ENCODE results near the gene RSF1. TPM values are rescaled to one million over a fixed set of nuclear protein-coding genes. Genes with fewer than 3 reads are reported as not detected.
A peak's percentile ranks its signal among the peaks of the same experiment; 100 is the strongest.
"Not testable (repeated sequence)": the region's sequence is repeated elsewhere in the genome, so short reads cannot be mapped to it uniquely, and the experiment has no call there.

RSF1 gene
- total RNA-seq, 1 experiment from 2014 or later = 17.0 TPM

DNA sequence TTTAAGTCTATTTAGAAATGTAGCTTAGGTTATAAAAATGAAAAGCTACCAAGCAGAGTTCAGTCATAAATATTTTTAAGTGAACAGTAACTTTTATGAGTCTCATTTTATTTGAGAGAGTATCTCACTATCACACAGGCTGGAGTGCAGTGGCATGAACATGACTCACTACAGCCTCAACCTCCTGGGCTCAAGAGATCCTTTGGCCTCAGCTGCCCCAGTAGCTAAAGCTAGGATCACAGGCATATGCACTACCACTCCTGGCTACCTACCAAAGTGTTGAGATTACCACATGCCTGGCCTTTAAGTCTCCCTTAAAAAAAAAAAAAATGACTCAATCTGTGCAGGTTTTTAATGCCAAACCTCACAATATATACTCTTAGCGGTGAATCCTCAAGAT is 148.3 kb downstream of the RSF1 start:
- DNase-seq (ENCODE audit: low spot score) = no peak

DNA sequence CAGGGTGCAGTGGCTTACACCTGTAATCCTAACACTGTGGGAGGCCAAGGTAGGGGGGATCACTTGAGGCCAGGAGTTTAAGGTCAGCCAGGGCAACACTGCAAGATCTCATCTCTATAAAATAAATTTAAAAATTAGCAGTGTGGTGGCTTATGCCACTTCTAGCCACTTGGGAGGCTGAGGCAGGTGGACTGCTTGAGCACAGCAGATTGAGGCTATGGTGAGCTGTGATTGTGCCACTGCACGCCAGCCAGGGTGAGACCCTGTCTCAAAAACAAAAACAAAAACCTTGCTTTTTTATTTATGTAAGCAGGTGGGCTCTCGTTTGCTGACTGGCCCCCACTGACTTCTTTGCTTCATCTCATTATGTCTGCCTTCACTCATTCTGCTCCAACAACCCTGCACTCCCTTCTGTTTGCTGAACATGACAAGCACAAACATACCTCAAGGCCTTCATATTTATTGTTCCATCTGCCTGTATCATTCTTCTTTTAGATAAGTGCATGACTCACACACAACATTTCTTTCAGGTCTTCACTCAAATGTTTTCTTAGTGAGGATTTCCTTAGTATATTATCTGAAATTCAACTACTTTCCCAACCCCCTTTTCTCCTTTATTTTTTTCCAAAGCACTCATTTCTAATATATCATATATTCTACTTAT is 150.5 kb downstream of the RSF1 start:
- no peak for DNase-seq (ENCODE audit: low spot score)

DNA sequence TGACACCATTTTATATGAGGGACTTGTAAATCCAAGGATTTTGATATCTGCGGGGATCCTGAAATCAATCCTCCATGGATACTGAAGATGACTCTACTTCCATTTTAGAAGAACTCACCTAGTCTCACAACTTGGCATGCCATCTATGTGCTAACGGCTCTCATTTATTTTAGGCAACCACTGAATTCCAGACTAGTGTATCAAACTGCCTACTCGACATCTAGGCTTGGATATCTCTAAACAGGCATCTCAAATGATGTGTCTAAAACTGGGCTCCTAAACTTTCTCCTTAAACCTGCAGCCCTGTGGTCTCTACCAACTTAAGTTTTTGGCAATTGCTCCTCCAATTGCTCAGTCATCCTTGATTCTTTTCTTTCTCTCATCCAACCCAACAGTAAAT is 151.8 kb downstream of the RSF1 start:
- DNase-seq (ENCODE audit: low spot score) = no peak

DNA sequence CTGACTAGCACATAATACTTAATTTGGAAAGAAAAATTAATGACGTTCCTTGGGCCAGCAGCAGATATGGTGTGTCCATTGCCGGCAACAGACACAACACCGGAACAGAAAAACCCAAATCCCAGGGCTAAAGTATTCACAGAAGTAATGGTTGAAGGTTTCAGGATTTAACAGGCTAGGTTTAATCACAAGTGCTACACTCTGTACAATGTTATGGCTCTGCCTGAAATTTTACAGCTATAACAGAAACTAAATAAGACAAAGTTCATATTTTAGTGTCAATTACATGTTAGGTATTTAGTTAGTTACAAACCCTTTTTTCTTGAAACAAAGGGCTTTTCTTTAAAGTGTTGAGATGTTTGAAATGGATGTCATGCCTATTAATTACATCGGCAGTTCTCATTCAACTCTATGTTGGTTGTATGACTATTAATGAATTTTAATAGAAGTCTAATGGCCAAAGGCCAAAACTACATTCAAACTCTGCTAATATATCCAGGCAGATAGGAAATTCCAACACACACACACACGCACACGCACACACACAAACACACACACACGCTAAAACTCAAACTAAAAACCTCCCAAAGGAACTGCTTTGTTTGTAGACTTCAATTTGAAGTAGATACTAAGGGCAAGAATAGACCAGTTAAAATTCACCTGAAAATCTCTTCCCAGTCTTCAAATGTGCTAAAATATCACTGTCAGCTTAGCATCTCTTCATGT is 155.1 kb downstream of the RSF1 start:
- DNase-seq (ENCODE audit: low spot score) = no peak

DNA sequence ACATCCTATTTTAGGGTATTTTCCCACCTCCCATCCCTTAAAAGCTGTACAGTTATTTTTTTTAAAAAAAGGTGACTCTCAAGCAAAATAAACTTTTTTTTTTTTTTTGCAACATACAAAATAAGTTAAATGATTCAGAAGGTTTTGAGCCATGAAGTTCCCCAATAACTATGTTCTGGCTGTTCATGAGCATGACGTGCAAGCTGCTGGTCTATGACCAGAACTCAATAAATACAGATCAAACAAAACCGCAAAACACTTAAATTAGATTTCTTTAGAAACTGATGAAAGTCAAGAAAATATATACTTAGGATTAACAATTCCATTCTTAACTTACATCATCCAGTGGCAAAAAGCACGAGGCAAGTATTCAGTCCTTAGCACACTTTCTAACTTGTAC is 158.9 kb downstream of the RSF1 start:
- no peak for DNase-seq (ENCODE audit: low spot score)

DNA sequence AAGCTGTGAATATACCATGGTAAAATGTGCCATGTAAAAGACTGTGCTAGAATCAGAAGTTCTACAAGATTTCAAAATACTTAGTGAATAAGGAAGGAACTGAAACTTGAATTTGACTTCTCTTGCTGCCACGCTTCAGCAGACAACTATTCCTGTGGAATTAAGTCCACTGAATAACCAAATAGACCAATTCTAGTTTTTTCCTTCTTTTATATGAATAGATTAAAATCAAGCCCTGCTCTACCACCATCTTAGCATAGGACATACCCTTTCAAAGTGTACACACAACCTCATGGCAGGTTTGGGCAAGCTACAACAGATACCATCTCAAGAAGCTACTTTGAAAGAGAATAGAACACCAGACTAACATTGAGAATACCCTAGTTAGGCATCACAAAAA is 159.6 kb downstream of the RSF1 start:
- DNase-seq (ENCODE audit: low spot score) = no peak

DNA sequence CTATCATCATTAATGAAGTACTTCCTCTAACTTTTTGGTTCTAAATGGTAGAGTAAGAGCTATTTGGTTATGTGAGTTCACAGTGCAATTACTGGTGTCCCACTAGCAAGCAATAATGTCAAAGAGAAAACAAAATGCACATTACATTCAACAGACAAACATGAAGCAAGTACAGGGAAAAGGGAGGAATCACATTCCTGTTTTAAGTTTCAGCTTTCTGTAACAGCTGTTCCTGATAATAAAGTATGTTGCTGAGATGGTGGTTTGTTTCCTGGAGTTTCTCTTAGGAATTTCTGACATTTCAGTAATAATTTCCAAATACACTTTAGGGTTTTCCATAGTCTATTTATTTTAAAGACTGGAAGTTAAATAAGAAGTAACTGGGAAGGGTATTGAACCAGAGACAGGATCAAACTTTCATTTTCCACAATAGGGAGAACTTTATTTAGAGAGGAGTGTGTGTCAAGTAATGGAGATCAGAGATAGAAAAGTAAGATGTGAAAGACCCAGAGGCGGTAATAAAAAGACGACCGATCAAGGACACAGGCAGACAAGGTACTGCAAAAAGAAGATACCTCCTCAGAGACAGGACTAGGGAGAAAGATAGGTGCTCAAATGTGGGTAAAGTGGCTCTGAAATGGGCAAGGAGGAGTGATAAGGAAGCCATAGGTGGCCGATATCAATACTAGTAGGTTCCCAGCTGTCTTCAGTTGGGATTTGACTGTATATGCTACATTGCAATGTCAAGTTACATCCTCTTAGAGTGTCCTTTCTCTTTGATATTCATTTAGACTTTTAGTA is 162.1 kb downstream of the RSF1 start:
- no peak for DNase-seq (ENCODE audit: low spot score)

DNA sequence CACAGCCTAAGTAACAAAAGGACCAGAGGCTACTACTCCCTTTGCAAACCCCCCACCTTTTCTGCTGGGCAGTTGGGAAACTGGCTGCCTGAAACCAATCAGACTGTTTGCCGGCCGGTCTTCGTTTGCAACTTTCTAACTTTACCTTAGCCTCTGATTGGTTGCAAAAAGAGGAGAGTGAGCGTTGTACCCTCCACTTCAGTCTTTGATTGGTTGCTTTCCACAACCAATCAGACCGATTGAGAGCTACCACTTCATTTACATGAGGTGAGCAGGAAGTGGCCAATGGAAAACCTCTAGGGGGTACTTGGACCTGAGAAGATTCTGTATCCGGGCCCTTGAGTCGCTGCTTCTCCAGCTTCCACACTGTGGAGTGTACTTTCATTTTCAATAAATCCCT is 164.2 kb downstream of the RSF1 start:
- no peak for DNase-seq (ENCODE audit: low spot score)

DNA sequence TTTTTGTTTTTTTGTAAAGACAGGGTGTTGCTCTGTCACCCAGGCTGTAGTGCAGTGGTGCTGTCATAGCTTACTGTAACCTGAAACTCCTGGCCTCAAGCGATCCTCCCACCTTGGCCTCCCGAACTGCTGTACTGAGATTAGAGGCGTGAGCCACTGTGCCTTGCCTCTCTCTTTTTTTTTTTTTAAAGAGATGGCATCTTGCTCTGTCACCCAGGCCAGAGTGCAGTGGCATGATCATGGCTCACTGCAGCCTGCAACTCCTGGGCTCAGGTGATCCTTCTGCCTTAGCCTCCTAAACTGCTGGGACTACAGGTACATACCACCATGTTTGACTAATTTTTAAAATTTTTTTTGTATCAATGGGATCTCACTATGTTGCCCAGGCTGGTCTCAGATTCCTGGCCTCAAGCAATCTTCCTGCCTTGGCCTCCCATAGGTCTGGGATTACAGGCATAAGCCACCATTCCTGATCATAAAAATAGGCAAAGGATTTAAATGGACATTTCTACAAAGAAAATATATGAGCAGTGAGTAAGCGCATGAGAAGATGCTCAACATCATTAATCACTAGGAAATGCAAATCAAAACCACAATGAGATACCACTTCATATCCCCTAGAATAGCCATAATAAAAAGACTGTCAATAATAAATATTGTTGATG is 165.6 kb downstream of the RSF1 start:
- DNase-seq (ENCODE audit: low spot score) = no peak

DNA sequence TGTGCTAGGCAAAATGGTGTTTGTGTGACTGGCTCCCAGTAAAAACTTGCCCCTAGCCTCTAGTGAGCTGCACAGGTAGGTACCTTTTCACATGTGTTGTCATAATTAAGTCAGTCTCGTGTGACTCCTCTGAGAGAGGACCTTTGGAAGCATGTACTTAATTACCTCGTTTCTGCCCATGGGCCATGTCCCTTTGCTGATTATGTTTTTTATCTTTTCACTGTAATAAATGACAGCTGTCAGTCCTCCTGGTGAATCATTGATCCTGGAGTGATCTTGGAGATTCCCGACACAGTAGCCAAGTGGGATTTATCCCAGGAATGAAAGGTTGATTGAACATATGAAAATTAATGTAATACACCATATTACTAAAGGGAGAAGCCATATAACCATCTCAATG is 170.4 kb downstream of the RSF1 start:
- DNase-seq (ENCODE audit: low spot score) = no peak

DNA sequence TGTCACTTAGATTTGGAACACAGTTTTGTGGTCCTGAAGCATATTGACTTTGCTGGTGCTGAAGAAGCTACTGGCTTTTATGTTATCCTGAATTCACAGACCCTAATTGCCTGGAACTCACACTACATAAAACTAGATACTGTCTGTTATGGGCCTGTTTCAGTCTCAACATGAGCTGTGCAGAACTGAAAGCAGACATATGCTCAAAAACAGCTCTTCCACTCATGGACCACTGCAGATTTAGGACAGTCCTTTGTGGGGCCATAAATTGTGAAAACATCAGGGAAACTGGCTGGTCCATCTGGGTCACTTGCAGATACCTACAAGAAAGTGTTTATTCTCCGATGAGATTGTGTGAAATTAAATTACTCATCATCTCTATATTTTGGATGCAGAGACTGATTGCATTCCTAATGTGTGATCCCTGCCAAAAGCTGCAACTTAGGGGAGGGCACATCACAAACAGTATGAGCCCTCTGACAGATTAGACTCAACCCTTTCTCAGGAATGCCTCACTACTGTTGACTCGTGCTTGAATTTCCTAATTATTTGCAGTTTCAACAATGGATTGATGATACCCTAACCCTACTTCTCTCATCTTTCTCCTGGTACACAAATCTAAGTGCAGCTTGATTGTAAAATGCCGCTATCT is 172.7 kb downstream of the RSF1 start:
- no peak for DNase-seq (ENCODE audit: low spot score)

DNA sequence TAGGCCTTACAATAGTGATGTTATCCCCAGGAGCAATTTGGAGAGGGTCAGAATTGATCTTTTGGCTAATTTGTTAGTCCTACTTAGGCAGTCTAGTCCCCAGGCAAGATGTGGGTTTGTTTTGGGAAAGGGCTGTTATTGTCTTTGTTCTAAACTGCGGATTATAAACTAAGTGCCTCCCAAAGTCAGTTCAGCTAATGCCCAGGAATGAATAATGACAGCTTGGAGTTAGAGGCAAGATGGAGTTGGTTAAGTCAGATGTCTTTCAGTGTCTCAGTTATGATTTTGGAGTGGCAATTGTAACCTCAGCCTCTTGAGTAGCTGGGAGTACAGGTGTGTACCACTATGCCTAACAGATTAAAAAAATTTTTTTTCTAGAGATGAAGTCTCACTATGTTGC is 175.6 kb downstream of the RSF1 start:
- no peak for DNase-seq (ENCODE audit: low spot score)

DNA sequence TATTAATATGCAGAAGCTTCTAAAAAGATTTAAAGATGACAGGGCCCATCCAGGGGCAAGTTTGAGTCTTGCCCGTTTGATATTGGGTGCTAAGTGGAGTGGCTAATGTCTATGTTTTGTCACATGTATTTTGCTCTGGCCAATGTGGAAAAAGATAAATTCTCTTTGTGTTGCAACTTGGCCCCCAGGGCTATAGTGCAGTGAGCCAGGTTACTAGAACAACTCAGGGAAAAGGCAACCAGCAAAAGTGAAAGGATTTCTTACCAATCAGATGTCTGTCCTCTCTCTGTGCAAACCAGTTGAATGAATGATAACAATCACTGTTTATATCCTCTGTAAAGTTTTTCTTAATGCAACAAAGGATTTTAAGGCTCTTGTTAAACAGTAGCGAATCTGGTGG is 178.3 kb downstream of the RSF1 start:
- DNase-seq (ENCODE audit: low spot score) = no peak

DNA sequence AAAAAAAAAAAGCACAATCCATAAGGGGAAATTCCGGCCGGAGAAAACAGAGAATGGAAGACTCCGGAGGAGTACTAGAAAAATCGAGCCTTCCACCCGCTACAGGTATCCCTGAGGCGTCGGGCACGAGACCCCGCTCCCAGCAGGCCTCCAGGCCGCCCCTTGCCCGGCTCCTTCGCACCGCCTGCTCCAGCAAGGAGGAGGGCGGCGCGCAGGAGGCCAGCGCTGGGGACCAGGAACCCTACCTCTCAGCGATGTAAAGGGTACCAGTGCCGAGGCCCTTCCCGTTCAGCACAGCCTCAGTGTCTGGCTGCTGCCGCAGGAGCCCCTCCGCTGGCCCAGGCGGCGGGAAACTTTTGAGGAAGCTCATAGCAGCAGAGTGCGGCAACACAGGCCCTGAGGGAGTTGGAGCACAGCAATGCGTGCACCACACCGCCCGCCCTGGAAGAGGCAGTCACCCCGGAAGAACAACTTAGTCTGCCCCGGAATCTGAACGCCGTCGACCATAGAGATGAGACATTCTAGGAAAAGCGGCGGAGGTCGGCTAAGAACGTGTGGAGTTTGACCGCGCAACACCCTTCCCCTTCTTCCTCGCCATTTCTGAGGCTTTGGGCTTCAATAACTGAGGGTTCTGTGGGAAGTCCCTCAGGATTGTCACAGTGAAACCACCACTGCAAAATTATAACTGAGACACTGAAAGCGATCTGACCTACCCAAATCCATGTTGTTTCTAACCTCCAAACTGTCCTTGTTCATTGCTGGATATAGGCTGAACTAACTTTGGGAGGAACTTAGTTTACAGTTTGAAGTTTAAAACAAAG is 183.0 kb downstream of the RSF1 start, which contains the start of gene CLNS1A:
Gene CLNS1A, minus strand, starts transcription at position 450 of the 821 bp plus-strand sequence. Its CDS starts 80 bp downstream, at position 370.
- peak; percentile 94 for DNase-seq (ENCODE audit: low spot score)

DNA sequence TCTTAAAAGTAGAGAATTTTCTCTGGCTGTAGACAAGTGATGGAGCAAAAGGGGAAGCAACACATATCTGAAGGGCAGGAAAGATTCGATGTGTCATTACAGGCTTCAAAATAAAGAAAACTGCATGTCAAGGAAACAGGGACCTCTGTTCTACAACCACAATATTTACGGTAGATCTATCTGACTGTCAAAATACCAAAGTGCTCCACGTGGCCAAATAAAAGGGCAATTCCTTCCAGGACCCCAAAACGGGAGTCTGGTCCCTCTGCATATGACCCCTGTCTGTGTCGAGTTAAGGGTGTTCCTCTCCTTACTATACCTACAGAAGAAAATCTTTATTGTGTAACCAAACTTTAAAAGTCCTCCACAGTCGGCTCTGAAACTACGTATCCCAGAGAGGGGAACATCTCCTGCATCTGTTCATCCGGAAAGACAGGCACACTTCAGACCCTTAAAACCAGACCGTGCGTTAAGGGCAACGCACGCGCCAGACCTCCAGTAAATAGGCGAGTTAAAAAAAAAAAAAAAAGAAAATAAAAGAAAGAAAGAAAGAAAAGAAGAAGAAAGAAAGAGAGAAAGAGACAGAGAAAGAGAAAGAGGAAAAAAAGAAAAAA is 183.7 kb downstream of the RSF1 start:
- peak; percentile 23 for DNase-seq (ENCODE audit: low spot score)

DNA sequence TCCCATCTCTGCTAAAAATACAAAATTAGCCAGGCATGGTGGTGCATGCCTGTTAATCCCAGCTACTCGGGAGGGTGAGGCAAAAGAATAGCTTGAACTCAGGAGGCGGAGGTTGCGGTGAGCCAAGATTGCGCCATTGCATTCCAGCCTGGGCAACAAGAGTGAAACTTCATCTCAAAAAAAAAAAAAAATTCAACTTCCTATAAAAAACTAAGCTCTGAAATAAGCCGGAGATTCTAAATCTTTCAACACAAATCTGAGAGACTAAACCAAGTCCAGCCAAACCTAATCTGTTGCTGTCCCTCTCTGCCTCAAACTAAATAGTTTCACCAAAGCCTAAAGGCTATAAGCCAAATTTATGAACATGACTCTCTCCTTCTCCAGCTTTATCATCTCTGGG is 186.6 kb downstream of the RSF1 start:
- not testable (repeated sequence) for DNase-seq (ENCODE audit: low spot score)

DNA sequence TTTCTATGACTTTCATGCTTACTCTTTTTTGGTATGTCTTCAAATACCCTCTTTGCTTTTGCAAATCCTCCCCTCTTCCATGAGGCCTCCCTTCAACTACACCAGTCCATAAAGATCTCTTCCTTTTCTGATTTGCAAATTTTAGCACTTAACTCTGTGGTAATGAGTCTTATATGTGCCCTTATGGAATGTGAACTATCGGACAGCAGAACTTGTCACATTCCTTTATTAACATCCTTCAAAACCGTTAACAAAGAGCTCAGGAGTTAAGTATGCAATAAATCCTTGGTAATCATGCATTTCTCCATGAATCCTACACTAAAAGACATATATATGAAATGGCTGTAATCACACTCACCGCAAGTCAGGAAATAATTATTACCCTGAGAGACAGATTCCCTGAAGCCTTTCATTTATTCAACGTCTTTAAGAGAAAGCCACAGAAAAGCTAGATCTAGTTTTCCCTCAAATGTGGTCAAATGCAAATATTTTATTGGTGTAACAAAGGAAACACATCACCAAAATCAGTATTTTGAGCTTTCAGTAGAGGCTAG is 190.3 kb downstream of the RSF1 start:
- no peak for DNase-seq (ENCODE audit: low spot score)

DNA sequence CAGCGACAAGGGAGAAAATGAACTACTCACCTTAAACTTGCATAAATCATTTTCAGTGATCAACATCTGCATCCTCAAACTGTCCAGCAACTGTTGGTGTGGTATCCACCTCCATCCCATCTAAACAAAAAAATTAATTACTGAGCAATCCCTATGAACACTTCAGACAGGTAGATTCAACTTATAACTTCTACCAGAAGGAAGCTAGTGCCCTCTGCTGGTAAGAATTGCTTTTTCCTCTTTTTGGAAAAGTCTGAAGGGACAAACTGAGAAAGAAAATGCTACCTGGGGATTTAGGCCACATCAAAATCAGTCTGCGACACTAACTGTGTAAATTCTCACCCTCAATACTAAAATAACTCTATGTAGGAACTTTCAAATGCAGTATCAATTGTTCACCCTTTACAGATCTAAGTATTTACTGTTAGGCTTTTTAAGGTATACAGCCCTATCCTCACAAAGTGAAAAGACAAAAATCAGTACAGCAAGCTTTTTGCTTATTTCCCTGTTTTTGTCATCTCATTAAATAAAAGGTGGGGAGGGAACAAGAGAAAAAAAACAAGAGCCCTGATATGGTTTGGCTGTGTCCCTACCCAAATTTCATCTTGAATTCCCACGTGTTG is 200.8 kb downstream of the RSF1 start:
- DNase-seq (ENCODE audit: low spot score) = peak; percentile 90

DNA sequence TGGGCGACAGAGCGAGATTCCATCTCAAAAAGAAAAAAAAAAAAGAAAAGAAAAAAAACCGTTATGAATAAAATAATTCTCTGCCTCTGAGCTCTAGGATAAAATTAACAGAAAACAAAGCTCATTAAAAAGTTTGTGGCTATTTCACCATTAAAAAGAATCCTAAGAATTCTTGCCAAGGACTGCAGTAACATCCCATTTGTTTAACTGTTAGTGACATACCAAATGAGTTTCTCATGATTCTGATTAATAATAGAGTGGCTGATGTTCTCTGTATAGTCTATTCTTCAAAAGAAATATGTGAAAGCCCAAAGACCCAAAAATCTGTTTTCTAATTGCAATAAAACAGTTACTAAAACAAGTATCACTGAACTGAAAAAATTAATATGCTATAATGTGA is 202.6 kb downstream of the RSF1 start:
- no peak for DNase-seq (ENCODE audit: low spot score)

Measured in HT-29 (cell line).